Effector memory CD8-positive, alpha-beta T cell (primary cell): Measurements from ENCODE around the gene TMA7.
A peak's percentile ranks its signal among the peaks of the same experiment; 100 is the strongest.

Source experiments
- ATAC-seq: fragments of 150-1000 bp; cut with Tn5 transposase; replicated peaks from 2 replicates; pipeline ENCODE4 v1.10.0; 2021; ENCODE audit warnings: mild to moderate bottlenecking, moderate library complexity
- DNase-seq, 3 experiments: peaks; one replicate each; pipeline ENCODE4 v3.0.0; 2021
- H3K27ac Mint-ChIP-seq, 2 donors: one replicate each; pipeline ENCODE4 v1.8.0; 2022; ENCODE audit warnings: mild to moderate bottlenecking in 2 of 2, mixed read lengths in 2 of 2, moderate library complexity in 2 of 2
- H3K27me3 Mint-ChIP-seq, 2 donors: one replicate each; pipeline ENCODE4 v1.8.0; 2022; ENCODE audit warnings: mixed read lengths in 2 of 2
- H3K36me3 Mint-ChIP-seq: one replicate; pipeline ENCODE4 v1.8.0; 2022; ENCODE audit warnings: mild to moderate bottlenecking, moderate library complexity, mixed read lengths; ENCODE audit not compliant: insufficient read depth
- H3K4me1 Mint-ChIP-seq, 2 donors: one replicate each; pipeline ENCODE4 v1.8.0; 2022; ENCODE audit warnings: low read depth in 2 of 2, mixed read lengths in 2 of 2
- H3K4me3 Mint-ChIP-seq, 2 donors: one replicate each; pipeline ENCODE4 v1.8.0; 2022; ENCODE audit warnings: mild to moderate bottlenecking in 2 of 2, mixed read lengths in 2 of 2, moderate library complexity in 2 of 2
- H3K9me3 Mint-ChIP-seq, 2 donors: one replicate each; pipeline ENCODE4 v1.8.0; 2022; ENCODE audit warnings: mixed read lengths in 2 of 2

The TMA7 gene

GRCh38 chr3:48431224-48432029 is 8.6 kb upstream of the TMA7 start:
- Mint-ChIP-seq H3K27me3 (peaks cover 0 to 13% of the 10 kb centered on the region in 2 donors), H3K4me1 (peaks cover 4 to 24% of the 10 kb centered on the region in 2 donors), H3K4me3 (peak overlapping the region; percentile 85 to 87), H3K36me3 (peaks cover 12% of the 10 kb centered on the region), H3K27ac (peak overlapping the region; percentile 13 to 69), H3K9me3 (no peaks in the 10 kb centered on the region)
- DNase-seq = no peak
- ATAC-seq = no peak

GRCh38 chr3:48432411-48433371 is 7.4 kb upstream of the TMA7 start:
- no peak for ATAC-seq
- no peaks in the 10 kb centered on the region for H3K9me3 Mint-ChIP-seq
- peaks cover 0 to 24% of the 10 kb centered on the region in 2 donors for H3K4me1 Mint-ChIP-seq
- H3K27ac Mint-ChIP-seq = no peak overlapping the region
- no peak for DNase-seq
- peaks cover 0 to 8% of the 10 kb centered on the region in 2 donors for H3K27me3 Mint-ChIP-seq
- peaks cover 12% of the 10 kb centered on the region for H3K36me3 Mint-ChIP-seq
- no peak overlapping the region for H3K4me3 Mint-ChIP-seq

- DNase-seq = no peak
- no peak for ATAC-seq
- H3K36me3 Mint-ChIP-seq = peaks cover 12% of the 10 kb centered on the region
- H3K9me3 Mint-ChIP-seq = no peaks in the 10 kb centered on the region
- H3K27ac Mint-ChIP-seq = no peak overlapping the region
- H3K27me3 Mint-ChIP-seq = no peaks in the 10 kb centered on the region
- no peak overlapping the region for H3K4me3 Mint-ChIP-seq
- H3K4me1 Mint-ChIP-seq = peaks cover 0 to 23% of the 10 kb centered on the region in 2 donors
These were observed 6.5 kb upstream of the TMA7 start for GRCh38 chr3:48433472-48434118.

- H3K36me3 Mint-ChIP-seq = peaks cover 11% of the 10 kb centered on the region
- H3K27me3 Mint-ChIP-seq = no peaks in the 10 kb centered on the region
- H3K4me3 Mint-ChIP-seq = no peak overlapping the region
- H3K27ac Mint-ChIP-seq = no peak overlapping the region
- ATAC-seq = peak; percentile 27
- no peak for DNase-seq
- no peaks in the 10 kb centered on the region for H3K9me3 Mint-ChIP-seq
- peaks cover 6 to 25% of the 10 kb centered on the region in 2 donors for H3K4me1 Mint-ChIP-seq
These were observed 5.3 kb upstream of the TMA7 start for GRCh38 chr3:48434591-48435222.

- no peak for DNase-seq
- no peak overlapping the region for H3K4me3 Mint-ChIP-seq
- H3K9me3 Mint-ChIP-seq = no peaks in the 10 kb centered on the region
- H3K36me3 Mint-ChIP-seq = peaks cover 12% of the 10 kb centered on the region
- H3K4me1 Mint-ChIP-seq = peaks cover 11 to 25% of the 10 kb centered on the region in 2 donors
- ATAC-seq = no peak
- no peaks in the 10 kb centered on the region for H3K27me3 Mint-ChIP-seq
- no peak overlapping the region for H3K27ac Mint-ChIP-seq
These were observed 4.8 kb upstream of the TMA7 start for GRCh38 chr3:48435223-48435595.

GRCh38 chr3:48435774-48436476 is 4.1 kb upstream of the TMA7 start:
- ATAC-seq (peak; percentile 28), DNase-seq (peak; percentile 80 to 83 (median 80))
- no peak overlapping the region for H3K27ac Mint-ChIP-seq
- H3K36me3 Mint-ChIP-seq = peaks cover 16% of the 10 kb centered on the region
- H3K9me3 Mint-ChIP-seq = no peaks in the 10 kb centered on the region
- no peaks in the 10 kb centered on the region for H3K27me3 Mint-ChIP-seq
- H3K4me1 Mint-ChIP-seq = peaks cover 16 to 19% of the 10 kb centered on the region in 2 donors
- no peak overlapping the region for H3K4me3 Mint-ChIP-seq

GRCh38 chr3:48436477-48436787 is 3.6 kb upstream of the TMA7 start:
- Mint-ChIP-seq H3K9me3 (no peaks in the 10 kb centered on the region), H3K4me1 (peaks cover 19% of the 10 kb centered on the region in 2 donors), H3K27ac (no peak overlapping the region), H3K27me3 (no peaks in the 10 kb centered on the region), H3K4me3 (no peak overlapping the region), H3K36me3 (peaks cover 17% of the 10 kb centered on the region)
- DNase-seq = no peak
- no peak for ATAC-seq

GRCh38 chr3:48436855-48437254 is 3.2 kb upstream of the TMA7 start:
- no peak for ATAC-seq
- Mint-ChIP-seq H3K4me3 (no peak overlapping the region), H3K9me3 (no peaks in the 10 kb centered on the region), H3K27ac (no peak overlapping the region), H3K4me1 (peaks cover 20 to 23% of the 10 kb centered on the region in 2 donors), H3K27me3 (no peaks in the 10 kb centered on the region), H3K36me3 (peaks cover 17% of the 10 kb centered on the region)
- no peak for DNase-seq

- Mint-ChIP-seq H3K9me3 (no peaks in the 10 kb centered on the region), H3K27me3 (no peaks in the 10 kb centered on the region), H3K27ac (peak overlapping the region; percentile 21 to 97), H3K4me3 (no peak overlapping the region), H3K4me1 (peaks cover 20 to 24% of the 10 kb centered on the region in 2 donors), H3K36me3 (peaks cover 26% of the 10 kb centered on the region)
- DNase-seq = no peak
- no peak for ATAC-seq
These were observed 2.2 kb upstream of the TMA7 start for GRCh38 chr3:48437812-48438211.

GRCh38 chr3:48440590-48440958 is 517 bp downstream of the TMA7 start:
- DNase-seq (no peak), ATAC-seq (peak; percentile 0)
- Mint-ChIP-seq H3K4me3 (peak overlapping the region; percentile 86 to 90), H3K4me1 (peaks cover 11 to 27% of the 10 kb centered on the region in 2 donors), H3K36me3 (peaks cover 48% of the 10 kb centered on the region), H3K27ac (peak overlapping the region; percentile 93 to 97), H3K27me3 (no peaks in the 10 kb centered on the region), H3K9me3 (no peaks in the 10 kb centered on the region)

GRCh38 chr3:48441940-48442339 is 1.9 kb downstream of the TMA7 start:
- DNase-seq (no peak), ATAC-seq (no peak)
- Mint-ChIP-seq H3K27ac (peak overlapping the region; percentile 93 to 97), H3K4me3 (peak overlapping the region; percentile 86 to 90), H3K36me3 (peaks cover 58% of the 10 kb centered on the region), H3K27me3 (no peaks in the 10 kb centered on the region), H3K4me1 (peaks cover 20 to 37% of the 10 kb centered on the region in 2 donors), H3K9me3 (no peaks in the 10 kb centered on the region)

GRCh38 chr3:48445277-48445882 is 5.3 kb downstream of the TMA7 start:
- peaks cover 27 to 43% of the 10 kb centered on the region in 2 donors for H3K4me1 Mint-ChIP-seq
- peak overlapping the region; percentile 94 to 98 for H3K27ac Mint-ChIP-seq
- DNase-seq (no peak), ATAC-seq (no peak)
- no peaks in the 10 kb centered on the region for H3K9me3 Mint-ChIP-seq
- no peaks in the 10 kb centered on the region for H3K27me3 Mint-ChIP-seq
- peak overlapping the region; percentile 86 to 96 for H3K4me3 Mint-ChIP-seq
- H3K36me3 Mint-ChIP-seq = peaks cover 54% of the 10 kb centered on the region
